HG02885 (cell line): ENCODE results near the gene CYGB.
A peak's percentile ranks its signal among the peaks of the same experiment; 100 is the strongest.
"Not testable (repeated sequence)": the region's sequence is repeated elsewhere in the genome, so short reads cannot be mapped to it uniquely, and the experiment has no call there.

Source experiments
- ATAC-seq: cut with Tn5 transposase; IDR thresholded peaks from one replicate; pipeline ENCODE4 v1.9.1; 2021; ENCODE audit warnings: mild to moderate bottlenecking; ENCODE audit not compliant: unreplicated experiment, poor library complexity

The CYGB gene

DNA sequence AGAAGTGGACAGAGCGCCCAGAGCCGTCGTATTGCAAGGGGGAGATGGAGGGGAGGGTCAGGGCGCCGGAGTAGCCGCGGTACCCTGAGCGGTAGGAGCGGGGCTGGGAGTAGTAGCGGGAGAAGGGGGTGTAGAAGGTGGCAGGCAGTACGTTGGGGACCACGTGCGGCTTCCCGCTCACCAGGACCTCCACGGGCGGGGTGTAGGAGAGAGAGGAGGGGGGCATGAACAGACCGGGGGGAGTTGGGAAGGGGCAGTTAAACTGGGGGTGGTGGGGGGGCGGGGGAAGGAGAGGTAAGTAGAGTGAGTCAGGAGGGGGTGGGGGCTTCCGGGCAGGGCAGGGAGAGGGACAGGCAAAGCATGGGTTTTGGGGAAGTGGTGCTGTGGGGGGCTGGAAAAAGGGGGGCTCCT, 31.3 kb upstream of the CYGB start:
- ATAC-seq: no peak

DNA sequence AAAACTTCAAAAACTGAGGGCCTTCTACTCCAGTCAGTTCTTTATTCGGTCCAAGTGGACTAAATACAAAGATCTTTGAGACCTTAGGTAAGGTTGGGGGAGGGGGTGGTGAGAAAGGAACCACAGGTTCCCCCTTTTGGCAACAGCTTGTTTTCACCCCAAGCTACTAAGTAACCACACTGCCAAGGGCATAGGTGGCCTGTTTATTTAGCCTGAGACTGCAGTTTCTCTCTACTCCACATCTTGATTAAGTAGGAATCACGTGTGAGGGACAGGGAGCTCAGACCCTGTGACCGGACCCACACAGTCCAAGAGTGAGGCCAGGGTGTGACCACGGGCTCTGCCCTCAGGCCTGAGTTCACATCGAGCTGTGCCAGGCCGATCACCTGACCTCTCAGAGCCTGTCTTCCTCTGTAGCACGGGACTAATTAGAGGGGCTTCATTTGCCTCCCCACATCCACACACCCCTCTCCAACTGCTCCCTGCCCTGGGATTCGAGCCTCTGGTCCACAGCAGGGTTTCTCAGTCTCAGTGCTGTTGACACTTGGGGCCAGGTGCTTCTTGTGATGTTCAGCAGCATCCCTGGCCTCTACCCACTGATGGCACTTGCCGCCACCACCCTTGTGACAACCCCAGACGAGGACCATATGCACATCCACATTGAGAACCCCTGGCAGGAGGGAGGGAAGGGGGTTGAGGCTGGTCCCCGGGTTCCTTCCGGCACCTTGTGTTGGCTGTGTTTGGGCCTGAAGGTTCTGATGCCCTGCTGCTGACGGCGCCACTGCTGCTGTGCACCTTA, 30.3 kb upstream of the CYGB start:
- no peak for ATAC-seq

DNA sequence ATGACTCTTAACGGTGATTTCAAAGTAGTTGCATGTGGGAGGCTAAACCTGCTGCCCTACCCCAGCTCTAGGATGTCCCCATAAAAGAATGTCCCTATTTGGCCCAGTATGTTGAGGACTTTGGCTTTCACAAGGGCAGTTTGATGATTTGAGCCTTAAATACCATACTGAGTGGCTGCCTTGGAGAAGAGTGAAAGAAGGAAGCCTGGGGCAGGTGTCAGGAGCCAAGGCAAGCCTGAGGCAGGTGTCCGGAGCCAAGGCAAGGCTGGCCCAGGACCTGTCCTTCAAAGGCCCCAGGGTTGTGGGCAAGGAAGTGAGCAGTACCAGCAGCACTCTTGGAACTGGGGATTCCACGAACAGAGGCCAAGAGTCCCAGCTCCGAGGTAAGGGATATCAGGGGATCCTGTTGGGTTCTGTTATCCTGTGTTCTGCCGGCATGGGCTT, 29.5 kb upstream of the CYGB start:
- ATAC-seq: no peak

DNA sequence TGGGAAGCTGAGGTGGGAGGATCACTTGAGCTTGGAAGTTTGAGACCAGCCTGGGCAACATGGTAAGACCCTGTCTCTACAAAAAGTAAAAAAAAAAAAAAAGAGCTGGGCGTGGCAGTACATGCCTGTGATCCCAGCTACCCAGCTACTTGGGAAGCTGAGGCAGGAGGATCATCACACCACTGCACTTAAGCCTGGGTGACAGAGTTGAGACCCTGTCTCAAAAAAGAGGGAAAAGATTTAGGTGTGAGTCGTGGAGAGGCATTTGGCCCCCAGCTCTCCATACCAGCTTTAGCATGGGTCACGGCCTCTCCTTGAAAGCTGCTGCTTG, 29.1 kb upstream of the CYGB start:
- ATAC-seq: no peak

- no peak for ATAC-seq
Measured at GRCh38 chr17:76565728-76566612, 28.5 kb upstream of the CYGB start.

DNA sequence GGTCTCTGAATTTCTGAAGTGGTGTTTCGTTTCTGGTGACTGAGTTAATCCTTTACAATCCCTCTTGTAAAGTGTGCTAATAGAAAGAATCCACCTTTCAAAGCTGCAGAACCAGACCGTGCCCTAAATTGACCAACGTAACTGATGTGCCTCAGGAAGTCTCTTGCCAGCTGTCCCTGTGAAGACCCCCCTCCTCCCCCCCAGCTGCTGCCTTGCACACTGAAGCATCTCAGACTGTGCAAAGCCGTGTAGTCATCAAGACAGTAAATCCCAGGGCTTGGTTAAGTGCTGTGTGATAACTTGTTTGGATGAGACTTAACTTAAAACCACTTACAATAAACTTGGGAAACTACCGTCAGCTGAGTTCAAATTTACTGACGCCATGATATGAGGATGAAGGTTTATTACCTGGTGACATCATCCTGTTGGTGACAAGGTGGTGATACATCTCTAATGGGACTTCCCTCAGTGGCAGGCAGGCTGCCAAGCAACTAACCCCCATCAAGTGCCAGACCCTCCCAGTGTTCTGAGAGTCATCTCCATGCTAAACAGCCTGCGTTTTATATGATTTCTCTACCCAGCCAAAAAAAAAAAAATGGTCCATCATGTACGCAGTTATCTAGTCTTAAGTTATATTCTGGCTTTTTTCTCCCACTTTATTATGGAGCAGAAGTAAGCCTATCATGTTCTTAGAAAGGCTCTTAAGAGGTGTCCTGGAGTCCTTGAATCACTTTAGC, 27.6 kb upstream of the CYGB start:
- ATAC-seq: not testable (repeated sequence)

DNA sequence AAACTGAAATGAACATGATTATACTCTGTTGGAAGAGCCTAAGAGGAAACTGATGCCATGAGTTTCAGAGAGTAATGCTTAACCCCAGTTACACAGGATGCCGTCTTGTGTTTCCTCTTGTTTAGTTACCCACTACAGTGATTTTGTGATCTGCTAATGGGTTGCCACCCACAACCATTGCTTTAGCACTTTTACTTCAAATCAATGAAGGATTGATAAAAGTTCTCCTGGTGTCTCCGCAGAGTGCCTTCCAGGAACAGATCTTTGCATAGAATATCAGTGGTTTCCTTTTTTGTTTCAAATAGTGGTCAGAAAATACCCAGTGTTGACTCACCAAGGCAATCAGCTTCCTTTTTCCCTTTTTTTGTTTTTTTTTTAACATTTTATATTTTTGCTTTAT, 25.9 kb upstream of the CYGB start:
- not testable (repeated sequence) for ATAC-seq

GRCh38 chr17:76562734-76563148, 25.2 kb upstream of the CYGB start:
- no peak for ATAC-seq

DNA sequence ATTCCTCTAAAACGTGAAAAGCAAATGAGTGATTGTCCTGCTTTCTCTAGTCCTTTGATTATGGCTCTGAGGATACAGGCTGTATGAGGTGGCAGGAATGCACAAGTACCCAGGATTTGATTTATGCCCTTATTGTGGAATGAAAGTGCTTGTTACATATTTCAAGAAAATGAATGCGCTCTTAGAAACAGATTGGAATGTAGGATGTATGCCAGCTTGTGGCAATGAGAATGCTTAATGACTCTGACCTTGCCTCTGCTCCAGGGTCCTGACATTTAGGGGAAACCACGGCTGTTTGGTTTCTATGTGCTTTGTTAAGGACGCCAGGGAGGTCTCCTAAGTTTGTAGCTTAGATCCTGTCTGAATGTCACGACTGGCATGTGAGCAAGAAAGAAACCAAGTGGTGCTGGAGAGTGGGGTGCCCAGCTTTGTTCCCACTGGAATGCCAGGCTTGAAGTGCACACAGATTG, 24.3 kb upstream of the CYGB start:
- ATAC-seq: no peak

- no peak for ATAC-seq
Measured at GRCh38 chr17:76561332-76561731, 23.8 kb upstream of the CYGB start.

- ATAC-seq: no peak
Measured at GRCh38 chr17:76560877-76561221, 23.3 kb upstream of the CYGB start.

- ATAC-seq: no peak
Measured at GRCh38 chr17:76560036-76560876, 22.7 kb upstream of the CYGB start.

DNA sequence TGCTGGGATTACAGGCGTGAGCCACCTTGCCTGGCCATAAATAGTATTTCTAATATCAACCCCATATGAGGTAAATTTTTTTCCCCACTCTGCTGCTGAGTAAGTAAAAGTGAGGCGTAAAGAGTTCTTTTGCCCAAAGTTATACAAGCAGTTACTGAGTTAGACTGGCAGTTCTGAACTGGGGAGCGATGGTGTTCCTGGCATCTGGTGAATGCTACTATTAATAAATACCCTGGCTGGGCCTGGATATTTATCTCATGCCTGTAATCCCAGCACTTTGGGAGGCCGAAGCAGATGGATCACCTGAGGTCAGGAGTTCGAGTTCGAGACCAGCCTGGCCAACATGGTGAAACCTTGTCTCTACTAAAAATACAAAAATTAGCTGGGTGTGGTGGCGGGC, 22.0 kb upstream of the CYGB start:
- not testable (repeated sequence) for ATAC-seq

- no peak for ATAC-seq
Measured at GRCh38 chr17:76558198-76559095, 20.9 kb upstream of the CYGB start.

GRCh38 chr17:76557368-76558197, 20.1 kb upstream of the CYGB start:
- peak; percentile 87 for ATAC-seq

GRCh38 chr17:76556765-76557367, 19.4 kb upstream of the CYGB start:
- ATAC-seq: peak; percentile 30

DNA sequence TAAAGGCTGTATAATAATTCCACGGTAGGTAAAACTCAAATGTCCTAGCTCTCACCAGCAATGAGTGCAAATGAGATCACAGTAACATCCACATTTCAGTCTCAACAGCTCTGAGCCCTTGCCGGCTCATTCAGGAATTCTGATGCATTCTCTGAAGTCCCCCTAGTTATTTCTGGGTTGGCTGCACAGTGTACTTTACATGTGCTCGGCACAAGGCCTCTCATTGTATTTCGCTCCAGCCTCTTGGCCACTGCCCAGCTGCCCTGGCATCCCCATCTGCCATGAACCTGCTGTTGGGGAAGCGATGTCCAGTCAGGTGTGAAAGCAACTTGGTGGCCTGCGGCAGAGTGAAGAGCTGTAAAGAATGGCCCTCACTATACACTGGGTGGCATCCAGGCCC, 16.6 kb upstream of the CYGB start:
- no peak for ATAC-seq
